NCI-H146 treated with DMSO at 0.1 percent for 48 hours (cell line): Measurements from ENCODE around the gene AREL1.
A peak's percentile ranks its signal among the peaks of the same experiment; 100 is the strongest.

Source experiments
- DNase-seq: peaks from one replicate; lab custom pipeline; 2025; ENCODE audit not compliant: unreplicated experiment; lab: John Stamatoyannopoulos, UW

The AREL1 gene

DNA sequence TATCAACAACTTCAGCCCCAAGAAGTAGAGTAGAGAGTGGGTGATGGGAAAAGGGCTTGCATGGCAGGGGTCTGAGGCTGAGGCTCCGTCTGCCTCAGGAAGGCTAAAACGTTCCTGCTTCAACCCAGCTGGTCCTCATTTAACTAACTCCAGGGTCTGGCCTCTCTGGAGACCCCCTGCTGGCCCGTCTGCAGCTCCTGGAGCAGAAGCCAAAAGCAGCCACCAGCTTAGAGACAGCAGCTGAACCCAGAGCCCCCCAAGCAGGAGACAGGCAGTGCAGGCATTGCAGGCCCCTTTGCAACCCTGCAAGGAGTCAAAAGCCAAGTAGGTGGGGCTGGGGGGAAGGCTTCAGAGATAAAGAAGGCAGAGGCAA, 75.7 kb downstream of the AREL1 start:
- no peak for DNase-seq

- DNase-seq = no peak
These were observed 76.3 kb downstream of the AREL1 start for GRCh38 chr14:74636424-74637177.

GRCh38 chr14:74635847-74636246, 77.0 kb downstream of the AREL1 start:
- DNase-seq = no peak

DNA sequence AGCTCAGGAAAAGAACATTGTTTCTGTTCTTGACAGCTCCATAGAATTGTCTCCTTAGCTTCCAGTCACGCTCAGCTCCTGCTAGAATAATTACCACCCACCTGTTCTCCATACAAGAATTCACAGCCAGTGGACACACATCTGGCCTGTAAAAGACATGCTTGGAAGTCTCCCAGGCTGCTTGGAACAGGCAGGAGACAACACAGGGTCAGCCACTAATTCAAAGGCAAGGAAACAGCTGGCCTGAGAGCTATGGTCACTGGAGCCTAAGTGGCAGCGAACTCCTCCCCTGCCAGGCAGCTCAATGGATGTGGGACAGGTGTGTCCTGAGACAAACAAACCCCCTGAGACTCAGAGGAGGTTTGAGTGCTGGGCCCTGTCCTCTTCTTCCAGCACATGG, 77.9 kb downstream of the AREL1 start:
- DNase-seq = peak; percentile 8

DNA sequence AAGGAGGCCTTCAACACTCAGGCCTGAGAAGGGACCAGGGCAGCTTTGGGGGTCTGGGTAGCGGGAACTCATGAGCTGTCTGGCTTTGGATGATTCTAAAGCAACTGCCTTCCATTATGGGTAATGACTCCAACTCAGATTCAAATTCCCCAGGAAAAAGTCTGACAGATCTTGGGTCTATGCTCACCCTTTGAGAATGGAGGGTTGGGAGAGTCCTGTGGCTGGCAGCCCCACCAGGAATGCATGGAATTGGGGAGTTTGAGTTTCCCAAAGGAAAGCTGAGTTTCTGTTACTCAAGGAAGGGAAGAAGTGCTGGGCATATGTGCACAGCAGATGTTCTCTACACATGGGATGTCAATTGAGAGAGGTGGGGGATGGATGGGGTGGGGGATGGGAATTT, 78.4 kb downstream of the AREL1 start:
- no peak for DNase-seq

- DNase-seq = no peak
These were observed 81.8 kb downstream of the AREL1 start for GRCh38 chr14:74630881-74631690.

GRCh38 chr14:74628418-74628817, 84.5 kb downstream of the AREL1 start:
- no peak for DNase-seq

DNA sequence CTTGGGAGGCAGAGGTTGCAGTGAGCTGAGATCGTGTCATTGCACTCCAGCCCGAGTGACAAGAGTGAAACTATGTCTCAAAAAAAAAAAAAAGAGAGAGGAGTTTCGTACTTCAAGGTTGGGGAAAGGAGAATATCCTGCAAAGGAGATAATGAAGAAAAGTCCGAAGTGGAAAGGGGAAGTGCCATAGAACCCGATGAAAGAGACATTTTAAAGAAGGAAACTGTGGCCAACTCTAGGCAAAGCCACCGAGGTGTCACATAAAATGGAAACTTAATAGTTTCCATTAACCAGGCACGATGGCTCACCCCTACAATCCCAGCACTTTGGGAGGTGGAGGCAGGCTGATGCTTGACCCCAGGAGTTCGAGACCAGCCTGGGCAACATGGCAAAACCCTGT, 85.8 kb downstream of the AREL1 start:
- no peak for DNase-seq

- no peak for DNase-seq
These were observed 90.6 kb downstream of the AREL1 start for GRCh38 chr14:74622257-74622656.

DNA sequence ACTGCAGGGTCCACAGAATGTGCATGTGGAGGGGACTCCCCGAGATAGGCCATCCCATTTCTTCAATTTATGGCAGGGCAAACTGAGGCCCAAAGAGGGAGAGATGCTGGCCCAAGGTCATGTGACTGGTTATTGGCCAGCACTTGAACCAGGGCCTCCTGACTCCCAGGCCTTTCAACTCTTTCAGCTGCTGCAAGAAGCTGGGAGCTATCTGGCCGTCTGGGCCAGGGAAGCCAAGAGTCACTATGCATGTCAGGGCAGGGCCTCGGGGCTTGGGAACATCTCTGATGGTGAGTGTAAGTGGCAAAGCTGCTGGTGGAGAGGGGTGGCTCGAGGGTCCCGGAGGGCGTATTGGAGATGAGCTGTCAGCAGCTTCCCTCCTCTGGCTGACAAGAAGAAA, 91.3 kb downstream of the AREL1 start:
- DNase-seq = no peak

GRCh38 chr14:74620923-74621322, 92.0 kb downstream of the AREL1 start:
- no peak for DNase-seq

DNA sequence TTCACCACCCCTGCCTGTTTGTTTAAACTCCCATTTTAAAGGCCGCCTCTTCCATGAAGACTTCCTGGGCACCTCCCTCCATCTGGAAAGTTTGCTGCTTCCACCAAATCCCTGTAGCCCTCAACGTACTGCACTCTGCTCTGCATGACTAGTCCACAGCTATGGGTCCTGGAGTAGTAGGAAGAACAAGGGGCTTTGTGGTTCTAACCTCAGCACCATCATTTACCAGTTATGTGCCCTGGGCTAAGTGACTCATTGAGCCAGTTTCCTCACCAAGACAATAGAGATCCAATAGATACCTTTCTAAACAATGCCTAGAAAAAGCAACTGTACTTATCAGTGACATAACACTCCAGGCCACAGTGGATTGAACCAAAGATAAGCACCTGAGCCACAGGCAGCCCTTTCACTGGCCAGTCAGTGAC, 92.4 kb downstream of the AREL1 start:
- no peak for DNase-seq

DNA sequence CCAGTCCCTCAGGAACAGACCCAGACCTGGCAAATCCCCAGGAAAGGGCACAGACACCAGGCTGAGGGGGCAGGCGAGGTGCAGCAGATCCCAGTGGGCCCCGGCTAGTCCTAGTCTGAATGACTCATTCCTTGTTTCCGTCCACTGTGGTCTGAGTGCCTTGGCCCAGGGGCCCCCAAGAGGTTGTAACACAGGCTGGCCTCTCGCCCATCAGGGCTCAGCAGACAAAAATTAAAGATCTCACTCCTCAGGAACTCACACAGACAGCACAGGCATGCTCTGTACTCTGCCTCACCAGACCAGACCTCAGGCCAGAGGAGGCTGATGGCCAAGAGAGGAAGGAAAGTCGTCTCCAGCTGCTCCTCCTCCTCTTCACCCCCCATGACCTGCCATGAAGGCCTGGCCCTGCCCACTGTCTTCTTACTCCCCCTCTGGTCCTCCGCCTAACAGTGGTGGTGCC, 93.2 kb downstream of the AREL1 start:
- no peak for DNase-seq

GRCh38 chr14:74618078-74618952, 94.6 kb downstream of the AREL1 start:
- no peak for DNase-seq

DNA sequence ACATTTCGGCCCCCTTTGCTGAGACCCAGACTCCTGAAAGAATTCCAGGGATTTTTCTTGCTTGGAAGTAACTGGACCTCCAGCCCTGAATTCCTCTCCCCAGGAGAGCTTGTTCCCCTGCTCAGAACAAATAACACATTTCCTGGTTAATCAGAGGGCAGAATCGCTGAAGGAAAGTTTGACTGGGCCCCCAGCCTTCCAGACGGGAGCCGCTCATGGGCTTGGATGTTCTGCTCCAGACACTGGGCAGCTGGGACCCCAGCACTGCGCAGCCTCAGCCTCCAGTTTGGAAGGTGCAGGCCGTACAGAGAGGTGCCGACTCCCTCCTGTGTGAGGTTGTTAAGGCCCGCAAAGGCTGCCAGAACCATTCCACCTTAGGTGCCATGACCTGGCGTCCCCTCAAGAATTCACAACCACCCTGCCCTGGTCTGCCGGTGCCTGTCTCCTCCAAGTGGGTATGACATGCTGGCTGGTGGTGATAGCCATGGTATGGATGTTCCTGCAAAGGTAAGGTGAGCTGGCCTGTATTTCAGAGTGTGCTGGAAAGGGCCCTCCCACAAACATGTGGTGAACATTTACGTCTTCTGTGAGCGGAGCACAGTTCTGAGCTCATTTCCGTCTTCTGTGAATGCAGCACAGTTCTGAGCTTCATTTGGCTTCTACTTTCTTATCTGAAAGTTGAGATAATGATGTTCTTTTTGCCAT, 95.7 kb downstream of the AREL1 start:
- DNase-seq = no peak

DNA sequence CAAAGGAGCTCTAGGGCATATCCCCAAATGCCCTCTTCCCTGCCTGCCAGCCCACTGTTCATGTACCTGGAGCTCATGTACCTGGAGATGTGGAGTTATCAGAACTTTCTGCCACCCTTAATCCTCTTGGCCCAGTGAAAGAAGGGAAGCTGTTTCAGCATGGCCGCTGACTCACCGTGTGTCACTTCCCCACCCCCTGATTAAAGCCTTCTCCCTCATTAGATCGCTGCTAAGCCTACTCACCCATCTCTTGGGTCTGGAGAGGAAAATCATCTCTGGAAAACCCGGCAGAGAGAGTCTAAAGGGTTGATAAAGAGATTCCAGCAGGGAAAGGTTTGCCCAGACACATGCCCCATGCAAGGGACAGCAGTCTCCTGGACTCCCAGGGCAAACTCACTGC, 96.4 kb downstream of the AREL1 start:
- no peak for DNase-seq

DNA sequence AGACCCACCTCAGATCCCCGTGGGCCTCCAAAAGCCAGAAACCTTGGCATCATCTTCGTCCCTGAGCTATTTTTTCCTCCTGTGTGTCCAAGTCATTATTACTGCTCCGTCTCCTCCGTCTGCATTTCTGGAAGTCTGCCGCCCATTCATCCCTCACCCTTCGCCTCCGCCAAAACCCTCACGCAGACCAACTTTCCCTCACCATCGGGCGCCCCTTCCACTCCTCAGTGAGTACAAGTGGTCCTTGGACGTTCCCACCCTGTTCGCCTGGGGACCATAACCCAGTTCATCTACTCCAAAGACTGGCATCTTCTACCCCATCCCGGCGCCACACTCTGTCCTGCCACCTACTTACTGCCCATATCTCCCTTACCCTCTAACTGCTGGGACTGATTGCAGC, 97.1 kb downstream of the AREL1 start:
- no peak for DNase-seq

DNA sequence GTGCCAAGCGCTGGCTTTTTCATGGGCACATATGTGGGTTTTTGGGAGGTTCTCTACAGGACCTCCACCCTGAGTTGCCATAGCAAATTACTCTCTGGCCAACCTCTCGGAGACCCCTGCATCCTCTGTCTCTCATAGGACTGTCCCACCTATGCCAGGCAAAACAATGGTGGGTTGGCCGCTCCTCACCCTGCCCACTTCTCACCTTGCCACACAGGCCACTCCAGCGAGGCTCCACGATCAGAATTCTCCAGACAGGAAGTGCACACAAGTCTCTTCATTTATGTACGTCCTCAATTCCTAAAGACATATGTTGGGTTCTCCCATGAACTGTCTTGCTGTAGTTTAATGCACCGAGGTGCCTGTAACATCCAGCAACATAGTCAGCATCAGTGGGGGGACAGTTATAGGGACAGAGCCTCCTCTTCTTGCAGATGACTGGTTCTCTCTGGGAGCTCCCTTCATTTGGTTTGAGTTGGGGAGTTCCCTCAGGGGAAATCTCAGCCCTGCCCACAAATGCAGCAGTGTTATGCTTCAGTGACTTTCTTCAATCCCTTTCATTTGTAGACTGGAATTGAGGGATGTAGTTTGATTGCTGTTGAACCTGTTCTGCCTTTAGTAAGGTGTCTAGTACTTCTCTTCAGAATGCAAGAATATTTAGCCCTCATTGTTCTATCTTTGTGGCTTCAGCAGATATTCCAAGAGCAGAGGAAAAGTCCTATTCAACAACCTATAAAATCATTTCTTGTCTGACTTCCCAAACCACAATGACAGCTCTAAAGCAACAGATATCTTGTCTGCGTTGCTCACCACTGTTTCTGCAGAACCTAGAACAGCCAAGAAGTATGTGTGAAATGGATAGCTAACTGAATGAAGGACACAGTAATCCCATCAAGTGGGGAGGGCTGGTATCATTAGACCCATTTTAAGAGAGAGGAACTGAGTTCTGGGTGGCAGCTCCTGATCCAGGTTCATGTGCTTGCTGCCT, 98.1 kb downstream of the AREL1 start:
- no peak for DNase-seq

DNA sequence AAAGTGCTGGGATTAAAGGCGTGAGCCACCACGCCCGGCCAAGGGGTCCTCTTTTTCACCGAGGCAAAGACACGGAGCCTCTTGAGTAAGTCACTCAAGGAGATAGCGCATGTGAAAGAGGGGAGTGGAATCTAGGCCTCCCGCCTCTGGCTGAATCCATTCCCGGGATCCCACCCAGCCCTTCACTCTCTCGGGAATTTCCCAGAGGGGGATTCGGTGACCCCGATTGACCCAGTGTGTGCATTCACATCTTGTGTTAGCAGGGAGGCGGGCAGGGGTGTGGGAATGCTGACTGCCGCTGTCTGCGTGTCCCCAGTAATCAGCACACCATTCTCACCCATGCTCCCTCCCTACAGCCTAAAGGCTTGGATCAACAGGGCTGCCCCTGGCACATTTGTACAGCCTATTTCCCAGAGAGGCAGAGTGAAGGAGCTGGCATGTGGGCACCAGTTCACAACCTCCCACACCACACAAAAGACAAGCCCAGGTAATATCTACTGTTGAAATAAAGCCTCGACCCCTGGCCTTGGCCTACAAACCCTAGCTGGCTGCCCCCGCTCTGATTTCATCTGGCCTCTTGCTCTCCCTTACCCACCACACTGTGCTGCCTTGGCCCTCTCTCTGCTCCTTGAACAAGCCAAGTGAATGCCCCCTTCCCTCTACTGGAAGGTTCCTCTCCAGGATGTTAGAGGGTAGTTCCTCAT, 99.5 kb downstream of the AREL1 start:
- no peak for DNase-seq
